Measurements from ENCODE around the gene APOM.

APOM gene

DNA sequence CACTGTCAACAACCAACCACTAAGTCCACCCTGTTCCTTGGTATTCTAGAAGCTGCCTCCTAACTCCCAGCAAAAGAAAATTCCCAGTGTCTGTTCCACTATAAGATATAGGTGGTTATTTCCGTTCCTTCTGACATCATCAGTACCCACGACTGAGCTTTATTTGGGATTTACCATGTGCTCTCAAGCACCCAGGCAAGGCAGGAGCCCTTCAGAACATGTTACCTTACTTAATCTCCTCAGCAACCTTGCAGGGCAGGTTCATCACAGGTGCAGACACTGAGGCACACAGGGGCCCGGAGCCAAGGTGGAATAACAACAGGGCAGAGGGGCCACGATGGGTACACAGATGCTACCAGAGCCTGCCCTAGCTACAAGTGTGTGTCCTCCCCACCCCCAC lies 36.7 kb downstream of the APOM start:
- Histone ChIP-seq H3K9me3 (ENCODE audit: control insufficient read depth, insufficient read depth, low read length) (no peaks in the 10 kb centered on the region), H3K36me3 (ENCODE audit: control insufficient read depth, insufficient read depth, low read length) (peaks cover 34% of the 10 kb centered on the region)

DNA sequence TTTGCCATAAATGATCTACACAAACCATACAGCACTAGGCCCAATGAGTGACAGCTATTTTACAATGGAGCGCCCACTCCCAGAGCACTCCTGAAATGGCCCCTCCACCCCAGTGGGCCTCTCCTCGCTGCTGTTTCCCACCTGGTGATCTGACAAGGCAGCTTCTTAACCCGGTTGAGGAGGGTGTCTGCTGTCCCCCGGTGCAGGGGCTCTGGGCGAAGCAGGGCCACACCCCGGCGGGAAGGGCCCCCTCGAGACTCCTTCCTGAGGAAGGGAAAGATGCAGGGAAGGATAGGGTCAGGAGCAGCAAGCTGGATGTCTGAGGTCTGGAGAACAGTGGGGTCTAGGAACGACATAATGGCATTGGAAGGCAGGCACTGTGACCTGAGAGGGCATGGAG lies 37.2 kb downstream of the APOM start:
- Histone ChIP-seq H3K4me1 (ENCODE audit: control insufficient read depth, insufficient read depth, low read length) (peaks cover 2% of the 10 kb centered on the region), H3K36me3 (ENCODE audit: control insufficient read depth, insufficient read depth, low read length) (peaks cover 28% of the 10 kb centered on the region), H3K9ac (ENCODE audit: low read depth, low read length) (no peak overlapping the region), H3K27me3 (ENCODE audit: control insufficient read depth, insufficient read depth, low read length) (no peaks in the 10 kb centered on the region), H3K4me3 (ENCODE audit: low read depth, low read length) (no peak overlapping the region), H3K9me3 (ENCODE audit: control insufficient read depth, insufficient read depth, low read length) (no peaks in the 10 kb centered on the region)

More for the DNA sequence above, 36.7 kb downstream of the APOM start:
- Histone ChIP-seq H3K4me1 (ENCODE audit: control insufficient read depth, insufficient read depth, low read length) (peaks cover 2% of the 10 kb centered on the region), H3K9ac (ENCODE audit: low read depth, low read length) (no peak overlapping the region), H3K4me3 (ENCODE audit: low read depth, low read length) (no peak overlapping the region), H3K27me3 (ENCODE audit: control insufficient read depth, insufficient read depth, low read length) (no peaks in the 10 kb centered on the region)

- Histone ChIP-seq H3K9me3 (ENCODE audit: control insufficient read depth, insufficient read depth, low read length) (no peaks in the 10 kb centered on the region), H3K4me1 (ENCODE audit: control insufficient read depth, insufficient read depth, low read length) (peaks cover 2% of the 10 kb centered on the region), H3K36me3 (ENCODE audit: control insufficient read depth, insufficient read depth, low read length) (peaks cover 27% of the 10 kb centered on the region), H3K27me3 (ENCODE audit: control insufficient read depth, insufficient read depth, low read length) (no peaks in the 10 kb centered on the region), H3K9ac (ENCODE audit: low read depth, low read length) (no peak overlapping the region), H3K4me3 (ENCODE audit: low read depth, low read length) (no peak overlapping the region)
Observed at GRCh38 chr6:31693535-31693934, 37.8 kb downstream of the APOM start.

GRCh38 chr6:31697555-31697954 lies 41.9 kb downstream of the APOM start:
- Histone ChIP-seq H3K9ac (ENCODE audit: low read depth, low read length) (no peak overlapping the region), H3K27me3 (ENCODE audit: control insufficient read depth, insufficient read depth, low read length) (no peaks in the 10 kb centered on the region), H3K4me3 (ENCODE audit: low read depth, low read length) (no peak overlapping the region), H3K36me3 (ENCODE audit: control insufficient read depth, insufficient read depth, low read length) (peaks cover 16% of the 10 kb centered on the region), H3K9me3 (ENCODE audit: control insufficient read depth, insufficient read depth, low read length) (no peaks in the 10 kb centered on the region), H3K4me1 (ENCODE audit: control insufficient read depth, insufficient read depth, low read length) (peaks cover 2% of the 10 kb centered on the region)

- H3K9me3 ChIP-seq (ENCODE audit: control insufficient read depth, insufficient read depth, low read length), result no peaks in the 10 kb centered on the region
- peaks cover 2% of the 10 kb centered on the region for H3K4me1 ChIP-seq (ENCODE audit: control insufficient read depth, insufficient read depth, low read length)
- H3K4me3 ChIP-seq (ENCODE audit: low read depth, low read length), result no peak overlapping the region
- H3K9ac ChIP-seq (ENCODE audit: low read depth, low read length), result no peak overlapping the region
- no peaks in the 10 kb centered on the region for H3K27me3 ChIP-seq (ENCODE audit: control insufficient read depth, insufficient read depth, low read length)
- peaks cover 12% of the 10 kb centered on the region for H3K36me3 ChIP-seq (ENCODE audit: control insufficient read depth, insufficient read depth, low read length)
Observed at GRCh38 chr6:31700740-31701401, 45.2 kb downstream of the APOM start.

GRCh38 chr6:31701666-31702404 lies 46.1 kb downstream of the APOM start:
- peaks cover 2% of the 10 kb centered on the region for H3K4me1 ChIP-seq (ENCODE audit: control insufficient read depth, insufficient read depth, low read length)
- H3K27me3 ChIP-seq (ENCODE audit: control insufficient read depth, insufficient read depth, low read length), result no peaks in the 10 kb centered on the region
- peak overlapping the region; percentile 90 for H3K9ac ChIP-seq (ENCODE audit: low read depth, low read length)
- peak overlapping the region; percentile 95 for H3K4me3 ChIP-seq (ENCODE audit: low read depth, low read length)
- no peaks in the 10 kb centered on the region for H3K9me3 ChIP-seq (ENCODE audit: control insufficient read depth, insufficient read depth, low read length)
- peaks cover 9% of the 10 kb centered on the region for H3K36me3 ChIP-seq (ENCODE audit: control insufficient read depth, insufficient read depth, low read length)

DNA sequence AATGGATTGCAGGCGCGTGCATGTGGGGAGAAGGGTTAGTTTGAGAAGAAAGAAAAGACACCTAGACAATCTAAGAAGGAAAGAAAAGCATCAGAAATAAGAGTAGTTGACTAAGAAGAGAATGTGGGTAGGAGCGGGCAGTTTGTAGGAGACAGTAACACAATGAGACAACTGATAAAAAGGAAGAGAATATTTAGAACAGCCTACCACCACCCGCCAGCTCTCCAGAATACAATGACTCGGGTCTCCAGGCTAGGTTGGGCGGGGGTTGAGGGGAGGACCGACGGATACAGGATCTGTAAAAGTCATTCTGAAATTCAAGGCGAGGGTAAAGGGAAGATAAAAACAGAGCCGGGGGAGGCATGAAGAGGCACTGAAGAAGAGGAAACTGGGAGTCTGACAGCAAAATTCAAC lies 46.7 kb downstream of the APOM start:
- Histone ChIP-seq H3K9me3 (ENCODE audit: control insufficient read depth, insufficient read depth, low read length) (no peaks in the 10 kb centered on the region), H3K4me1 (ENCODE audit: control insufficient read depth, insufficient read depth, low read length) (peaks cover 2% of the 10 kb centered on the region), H3K27me3 (ENCODE audit: control insufficient read depth, insufficient read depth, low read length) (no peaks in the 10 kb centered on the region), H3K9ac (ENCODE audit: low read depth, low read length) (peak overlapping the region; percentile 90), H3K4me3 (ENCODE audit: low read depth, low read length) (peak overlapping the region; percentile 95), H3K36me3 (ENCODE audit: control insufficient read depth, insufficient read depth, low read length) (peaks cover 7% of the 10 kb centered on the region)

- no peaks in the 10 kb centered on the region for H3K27me3 ChIP-seq (ENCODE audit: control insufficient read depth, insufficient read depth, low read length)
- peak within 1 kb of the TSS; percentile 90 for H3K9ac ChIP-seq (ENCODE audit: low read depth, low read length)
- peak within 1 kb of the TSS; percentile 95 for H3K4me3 ChIP-seq (ENCODE audit: low read depth, low read length)
- no peaks in the 10 kb centered on the region for H3K9me3 ChIP-seq (ENCODE audit: control insufficient read depth, insufficient read depth, low read length)
- H3K4me1 ChIP-seq (ENCODE audit: control insufficient read depth, insufficient read depth, low read length), result peaks cover 2% of the 10 kb centered on the region
- peaks cover 7% of the 10 kb centered on the region for H3K36me3 ChIP-seq (ENCODE audit: control insufficient read depth, insufficient read depth, low read length)
Observed at GRCh38 chr6:31702819-31703716, 47.4 kb downstream of the APOM start, which contains the start of gene ABHD16A. TSS of gene ABHD16A (minus strand) at chr6:31703324. CDS start at chr6:31703281, 43 bp downstream.

GRCh38 chr6:31705931-31706330 lies 50.2 kb downstream of the APOM start:
- Histone ChIP-seq H3K36me3 (ENCODE audit: control insufficient read depth, insufficient read depth, low read length) (peaks cover 3% of the 10 kb centered on the region), H3K9ac (ENCODE audit: low read depth, low read length) (no peak overlapping the region), H3K9me3 (ENCODE audit: control insufficient read depth, insufficient read depth, low read length) (no peaks in the 10 kb centered on the region), H3K4me3 (ENCODE audit: low read depth, low read length) (no peak overlapping the region), H3K4me1 (ENCODE audit: control insufficient read depth, insufficient read depth, low read length) (peaks cover 2% of the 10 kb centered on the region), H3K27me3 (ENCODE audit: control insufficient read depth, insufficient read depth, low read length) (no peaks in the 10 kb centered on the region)

DNA sequence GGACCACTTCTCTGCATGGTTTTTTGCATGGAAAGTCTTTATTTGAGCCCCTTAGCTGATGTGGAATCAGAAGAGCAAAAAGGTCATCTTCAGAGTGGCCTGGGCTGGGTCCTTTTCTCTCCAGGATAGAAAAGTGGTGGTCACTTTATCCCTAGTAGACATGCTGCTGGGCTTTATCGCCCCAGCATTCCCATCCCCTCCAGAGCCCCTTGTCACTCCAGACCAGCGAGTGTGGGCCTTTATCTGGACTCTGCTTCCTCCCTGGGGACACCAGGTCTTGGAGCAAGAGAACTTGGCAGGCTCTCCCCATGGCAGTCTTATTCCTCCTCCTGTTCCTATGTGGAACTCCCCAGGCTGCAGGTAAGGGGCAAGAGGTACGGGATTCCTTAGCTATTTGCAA lies 50.9 kb downstream of the APOM start, which contains the start of gene LY6G6F:
Gene LY6G6F (plus strand): TSS at position 268 of the 400 bp plus-strand sequence. CDS start 41 bp downstream, at position 309.
- H3K36me3 ChIP-seq (ENCODE audit: control insufficient read depth, insufficient read depth, low read length), result peaks cover 3% of the 10 kb centered on the region
- H3K9ac ChIP-seq (ENCODE audit: low read depth, low read length), result no peak within 1 kb of the TSS
- no peak within 1 kb of the TSS for H3K4me3 ChIP-seq (ENCODE audit: low read depth, low read length)
- no peaks in the 10 kb centered on the region for H3K27me3 ChIP-seq (ENCODE audit: control insufficient read depth, insufficient read depth, low read length)
- no peaks in the 10 kb centered on the region for H3K9me3 ChIP-seq (ENCODE audit: control insufficient read depth, insufficient read depth, low read length)
- H3K4me1 ChIP-seq (ENCODE audit: control insufficient read depth, insufficient read depth, low read length), result peaks cover 2% of the 10 kb centered on the region

GRCh38 chr6:31707701-31708100 lies 52.0 kb downstream of the APOM start:
- H3K4me1 ChIP-seq (ENCODE audit: control insufficient read depth, insufficient read depth, low read length), result no peaks in the 10 kb centered on the region
- no peak overlapping the region for H3K4me3 ChIP-seq (ENCODE audit: low read depth, low read length)
- H3K9me3 ChIP-seq (ENCODE audit: control insufficient read depth, insufficient read depth, low read length), result no peaks in the 10 kb centered on the region
- H3K9ac ChIP-seq (ENCODE audit: low read depth, low read length), result no peak overlapping the region
- H3K27me3 ChIP-seq (ENCODE audit: control insufficient read depth, insufficient read depth, low read length), result no peaks in the 10 kb centered on the region
- no peaks in the 10 kb centered on the region for H3K36me3 ChIP-seq (ENCODE audit: control insufficient read depth, insufficient read depth, low read length)

All from iPS-15b (cell line).